HepG2 (cell line): ENCODE results near the gene APOC1. TPM values are rescaled to one million over a fixed set of nuclear protein-coding genes. Genes with fewer than 3 reads are reported as not detected.

Experiments
- CERS6 ChIP-seq: sonication (generic); formaldehyde crosslinking; IDR thresholded peaks from 2 replicates; pipeline ENCODE4 v1.5.0; 2020; ENCODE audit warnings: missing genetic modification reagents
- DNMT3B ChIP-seq: conservative IDR thresholded peaks from 2 replicates; pipeline ENCODE4 v1.6.1; 2016; ENCODE audit warnings: missing biosample characterization, control low read depth
- FOXK2 ChIP-seq: fragments of 450-650 bp; IDR thresholded peaks from 2 replicates; pipeline ENCODE4 v1.6.1; 2016
- GATA4 ChIP-seq: sonication (generic); IDR thresholded peaks from 2 replicates; pipeline ENCODE4 v1.6.1; 2016; ENCODE audit warnings: antibody characterized with exemption, low read depth, borderline replicate concordance
- HDAC2 ChIP-seq: sonication (generic); formaldehyde crosslinking; IDR thresholded peaks from 2 replicates; pipeline ENCODE4 v1.4.0; 2020; ENCODE audit warnings: missing genetic modification reagents
- HNRNPK ChIP-seq: fragments of 200-400 bp; formaldehyde crosslinking; IDR thresholded peaks from 2 replicates; pipeline ENCODE4 v1.6.1; 2018; ENCODE audit warnings: low read length, low read depth, moderate library complexity, mild to moderate bottlenecking; ENCODE audit not compliant: poor library complexity, severe bottlenecking
- HOXA5 ChIP-seq: sonication (generic); formaldehyde crosslinking; IDR thresholded peaks from 2 replicates; pipeline ENCODE4 v1.4.0; 2020; ENCODE audit warnings: missing genetic modification reagents
- JUNB ChIP-seq: sonication (generic); formaldehyde crosslinking; IDR thresholded peaks from 2 replicates; pipeline ENCODE4 v1.8.0; 2022; ENCODE audit warnings: missing genetic modification reagents, mild to moderate bottlenecking, borderline replicate concordance
- KLF9 ChIP-seq: IDR thresholded peaks from 2 replicates; pipeline ENCODE4 v1.6.1; 2016; ENCODE audit warnings: low read depth
- LCORL ChIP-seq, 2 experiments: fragments of 450-650 bp in 1 of 2; sonication (generic) in 1 of 2; formaldehyde crosslinking in 1 of 2; IDR thresholded peaks; 2 replicates each; pipeline versions ENCODE4 v1.5.0 to v1.6.1; 2017 to 2020; ENCODE audit warnings: antibody characterized with exemption in 1 of 2, missing genetic modification reagents in 1 of 2
- MXD4 ChIP-seq: IDR thresholded peaks from 2 replicates; pipeline ENCODE4 v1.6.1; 2016; ENCODE audit warnings: mild to moderate bottlenecking, missing biosample characterization, missing genetic modification reagents
- NCOA2 ChIP-seq: sonication (generic); formaldehyde crosslinking; IDR thresholded peaks from 2 replicates; pipeline ENCODE4 v1.8.0; 2022; ENCODE audit warnings: inconsistent platforms
- NCOA5 ChIP-seq: sonication (generic); formaldehyde crosslinking; IDR thresholded peaks from 2 replicates; pipeline ENCODE4 v1.4.0; 2020; ENCODE audit warnings: missing genetic modification reagents
- NFKB2 ChIP-seq: sonication (generic); formaldehyde crosslinking; IDR thresholded peaks from 2 replicates; pipeline ENCODE4 v1.4.0; 2020; ENCODE audit warnings: missing genetic modification reagents, borderline replicate concordance
- POLR2G ChIP-seq: fragments of 200-400 bp; formaldehyde crosslinking; IDR thresholded peaks from 2 replicates; pipeline ENCODE4 v1.6.1; 2018; ENCODE audit warnings: mild to moderate bottlenecking, low read depth, low read length, moderate library complexity
- REPIN1 ChIP-seq: sonication (generic); formaldehyde crosslinking; IDR thresholded peaks from 2 replicates; pipeline ENCODE4 v1.8.0; 2022; ENCODE audit warnings: missing genetic modification reagents, low read depth, mild to moderate bottlenecking, borderline replicate concordance
- SMAD3 ChIP-seq: sonication (generic); formaldehyde crosslinking; IDR thresholded peaks from 2 replicates; pipeline ENCODE4 v1.4.0; 2020; ENCODE audit warnings: missing genetic modification reagents
- TBP ChIP-seq: sonication (generic); formaldehyde crosslinking; IDR thresholded peaks from 2 replicates; pipeline ENCODE4 v1.5.0; 2020; ENCODE audit warnings: missing genetic modification reagents
- TRAFD1 ChIP-seq: sonication (generic); formaldehyde crosslinking; IDR thresholded peaks from 2 replicates; pipeline ENCODE4 v1.5.1; 2020; ENCODE audit warnings: missing genetic modification reagents, mild to moderate bottlenecking, borderline replicate concordance
- ZBTB46 ChIP-seq: sonication (generic); formaldehyde crosslinking; IDR thresholded peaks from 2 replicates; pipeline ENCODE4 v1.4.0; 2020; ENCODE audit warnings: mild to moderate bottlenecking, missing genetic modification reagents, borderline replicate concordance
- ZNF333 ChIP-seq: sonication (generic); formaldehyde crosslinking; IDR thresholded peaks from 2 replicates; pipeline ENCODE4 v1.4.0; 2020; ENCODE audit warnings: mild to moderate bottlenecking, missing genetic modification reagents, borderline replicate concordance
- ZNF740 ChIP-seq: sonication (generic); formaldehyde crosslinking; IDR thresholded peaks from 2 replicates; pipeline ENCODE4 v1.4.0; 2020; ENCODE audit warnings: missing genetic modification reagents
- ZNF792 ChIP-seq: IDR thresholded peaks from 2 replicates; pipeline ENCODE4 v1.6.1; 2016
- ZSCAN22 ChIP-seq: sonication (generic); formaldehyde crosslinking; IDR thresholded peaks from 2 replicates; pipeline ENCODE4 v1.4.0; 2020; ENCODE audit warnings: mild to moderate bottlenecking, missing genetic modification reagents
- polyA plus RNA-seq, 8 experiments: library from polyadenylated mRNA; depleted of rRNA in 3 of 8; stranded (reverse) in 7 of 8; unstranded in 1 of 8; fragments of >200 nt; fragmentation: Illumina TruSeq in 4 of 8; extraction: Trizol in 4 of 8; gene quantifications; 2 replicates each; pipeline versions ENCODE4 v1.2.1 to v1.2.3, GENCODE V29; 2011 to 2016; ENCODE audit warnings: low read depth in 4 of 8, missing spikeins in 1 of 8, mixed read lengths in 1 of 8; ENCODE audit not compliant: insufficient read depth in 1 of 8
- total RNA-seq, 5 experiments: library from RNA; depleted of rRNA; stranded (reverse); fragments of >200 nt; fragmentation: Illumina TruSeq; extraction: Trizol; gene quantifications; 2 replicates each; pipeline ENCODE4 v1.2.3, GENCODE V29; 2016; ENCODE audit warnings: low read depth in 1 of 5

The APOC1 gene
- total and polyA plus RNA-seq, 2 of the 13 experiments (the other 11 are each of a cell fraction or from before 2014, with no cell fraction given), result 600 to 1,235 TPM

- TF ChIP-seq NFKB2 (CRISPR knock-in tag), result peak; percentile 52; the same call in 1 of the 2 replicates
- 0 out of 2 replicates have a peak, but pooled peaks have one; percentile 78 for TF ChIP-seq ZBTB46 (CRISPR knock-in tag)
- 0 out of 2 replicates have a peak, but pooled peaks have one; percentile 39 for TF ChIP-seq ZNF740
- peak; percentile 84; the same call in 1 of the 2 replicates for TF ChIP-seq GATA4
- peak; percentile 84 for TF ChIP-seq MXD4 (CRISPR knock-in tag)
- TF ChIP-seq NCOA5 (CRISPR knock-in tag), result no peak
- 0 out of 2 replicates have a peak, but pooled peaks have one; percentile 71 for TF ChIP-seq DNMT3B
- no peak; the same call in 1 of the 2 replicates for TF ChIP-seq FOXK2
- TF ChIP-seq HDAC2 (CRISPR knock-in tag), result peak; percentile 99
- peak; percentile 69 for TF ChIP-seq POLR2G
- peak; percentile 79; the same call in 1 of the 2 replicates for TF ChIP-seq KLF9
- TF ChIP-seq JUNB (CRISPR knock-in tag), result peak; percentile 74; the same call in 1 of the 2 replicates
- TF ChIP-seq TBP (CRISPR knock-in tag), result no peak
- peak; percentile 7 for TF ChIP-seq HNRNPK
- 0 out of 2 replicates have a peak, but pooled peaks have one; percentile 73 for TF ChIP-seq HOXA5 (CRISPR knock-in tag)
- peak; percentile 94 for TF ChIP-seq SMAD3
- TF ChIP-seq REPIN1 (CRISPR knock-in tag), result peak; percentile 94
- no peak for TF ChIP-seq ZNF333 (CRISPR knock-in tag)
- TF ChIP-seq ZNF792 (CRISPR knock-in tag), result peak; percentile 70; the same call in 1 of the 2 replicates
- no peak for TF ChIP-seq CERS6 (CRISPR knock-in tag)
- 0 out of 2 replicates have a peak, but pooled peaks have one; percentile 37 for TF ChIP-seq ZSCAN22 (CRISPR knock-in tag)
- peak; percentile 82 for TF ChIP-seq LCORL (IDR thresholded peaks at IDR 0.05)
- peak; percentile 100 for TF ChIP-seq LCORL (CRISPR knock-in tag; IDR thresholded peaks at IDR 0.05)
- TF ChIP-seq NCOA2 (CRISPR knock-in tag), result peak; percentile 99
- no peak for TF ChIP-seq TRAFD1 (CRISPR knock-in tag)
Measured at GRCh38 chr19:44924243-44924725, 9.9 kb downstream of the APOC1 start (continued).
